KMS-11 (cell line): ENCODE data around the gene CDH4.

Source experiments
- H2AFZ ChIP-seq: fragments of 200-600 bp; sonication (generic); 2 replicates; pipeline ENCODE4 v1.6.1; 2016; ENCODE audit warnings: antibody characterized with exemption, mixed run types, low read depth
- H3K27ac ChIP-seq: fragments of 200-600 bp; sonication (generic); 2 replicates; pipeline ENCODE4 v1.6.1; 2016; ENCODE audit warnings: mild to moderate bottlenecking, mixed run types
- H3K27me3 ChIP-seq: fragments of 200-600 bp; sonication (generic); 2 replicates; pipeline ENCODE4 v1.6.1; 2017; ENCODE audit warnings: mild to moderate bottlenecking, low read depth, mixed run types, moderate library complexity; ENCODE audit not compliant: insufficient read depth
- H3K36me3 ChIP-seq: fragments of 200-600 bp; sonication (generic); 2 replicates; pipeline ENCODE4 v1.6.1; 2017; ENCODE audit warnings: mild to moderate bottlenecking, mixed run types; ENCODE audit not compliant: insufficient read depth
- H3K4me1 ChIP-seq: fragments of 200-600 bp; sonication (generic); 2 replicates; pipeline ENCODE4 v1.6.1; 2016; ENCODE audit warnings: mild to moderate bottlenecking, low read depth, mixed run types; ENCODE audit not compliant: poor library complexity, severe bottlenecking
- H3K4me2 ChIP-seq: fragments of 200-600 bp; sonication (generic); 2 replicates; pipeline ENCODE4 v1.7.0; 2016; ENCODE audit warnings: mild to moderate bottlenecking, mixed run types
- H3K4me3 ChIP-seq: fragments of 200-600 bp; sonication (generic); IDR thresholded peaks from 2 replicates; pipeline ENCODE4 v1.6.1; 2017; ENCODE audit warnings: low read depth, low read length, mixed read lengths; ENCODE audit not compliant: insufficient read depth
- H3K79me2 ChIP-seq: fragments of 200-600 bp; sonication (generic); 2 replicates; pipeline ENCODE4 v1.6.1; 2016; ENCODE audit warnings: low read depth, mixed run types; ENCODE audit not compliant: insufficient read depth
- H3K9ac ChIP-seq: fragments of 200-600 bp; sonication (generic); 2 replicates; pipeline ENCODE4 v1.6.1; 2016; ENCODE audit warnings: mild to moderate bottlenecking, mixed run types
- H4K20me1 ChIP-seq: fragments of 200-600 bp; sonication (generic); 2 replicates; pipeline ENCODE4 v1.6.1; 2016; ENCODE audit warnings: mild to moderate bottlenecking, mixed run types; ENCODE audit not compliant: insufficient read depth
- CTCF ChIP-seq: fragments of 200-600 bp; sonication (generic); conservative IDR thresholded peaks from 2 replicates; pipeline ENCODE4 v1.6.1; 2017; ENCODE audit warnings: low read depth, mild to moderate bottlenecking, antibody characterized with exemption, low read length, moderate library complexity, mixed read lengths

The CDH4 gene

GRCh38 chr20:61482056-61482887 is 230.2 kb downstream of the CDH4 start:
- Histone ChIP-seq H2AFZ (no peak overlapping the region), H3K4me3 (no peak overlapping the region), H3K9ac (no peak overlapping the region), H3K79me2 (no peaks in the 10 kb centered on the region), H4K20me1 (no peaks in the 10 kb centered on the region), H3K27me3 (no peaks in the 10 kb centered on the region; the same call in 1 of the 2 replicates), H3K4me1 (no peaks in the 10 kb centered on the region), H3K36me3 (no peaks in the 10 kb centered on the region), H3K27ac (no peak overlapping the region), H3K4me2 (no peak overlapping the region)
- TF ChIP-seq CTCF, result no peak

- no peaks in the 10 kb centered on the region for H3K79me2 ChIP-seq
- no peaks in the 10 kb centered on the region; the same call in 1 of the 2 replicates for H3K27me3 ChIP-seq
- no peaks in the 10 kb centered on the region for H3K4me1 ChIP-seq
- H3K36me3 ChIP-seq, result no peaks in the 10 kb centered on the region
- no peak overlapping the region for H3K4me2 ChIP-seq
- no peak for TF ChIP-seq CTCF
- no peak overlapping the region for H3K27ac ChIP-seq
- no peak overlapping the region for H3K9ac ChIP-seq
- H4K20me1 ChIP-seq, result no peaks in the 10 kb centered on the region
- H3K4me3 ChIP-seq, result no peak overlapping the region
- H2AFZ ChIP-seq, result no peak overlapping the region
These were observed 230.8 kb downstream of the CDH4 start for GRCh38 chr20:61482901-61483300.

GRCh38 chr20:61483336-61484067 is 231.4 kb downstream of the CDH4 start:
- Histone ChIP-seq H3K4me2 (no peak overlapping the region), H3K36me3 (no peaks in the 10 kb centered on the region), H2AFZ (no peak overlapping the region), H3K79me2 (no peaks in the 10 kb centered on the region), H3K4me3 (no peak overlapping the region), H4K20me1 (no peaks in the 10 kb centered on the region), H3K4me1 (no peaks in the 10 kb centered on the region), H3K27me3 (no peaks in the 10 kb centered on the region; the same call in 1 of the 2 replicates), H3K27ac (no peak overlapping the region), H3K9ac (no peak overlapping the region)
- no peak for TF ChIP-seq CTCF

GRCh38 chr20:61486198-61486597 is 234.1 kb downstream of the CDH4 start:
- Histone ChIP-seq H3K27ac (no peak overlapping the region), H3K4me2 (no peak overlapping the region), H4K20me1 (no peaks in the 10 kb centered on the region), H3K9ac (no peak overlapping the region), H3K27me3 (no peaks in the 10 kb centered on the region; the same call in 1 of the 2 replicates), H3K36me3 (no peaks in the 10 kb centered on the region), H3K4me3 (no peak overlapping the region), H3K79me2 (no peaks in the 10 kb centered on the region), H2AFZ (no peak overlapping the region), H3K4me1 (no peaks in the 10 kb centered on the region)
- TF ChIP-seq CTCF, result no peak
